Effector memory CD4-positive, alpha-beta T cell (primary cell): ENCODE results near the gene EYA4.
"Not testable (repeated sequence)": the region's sequence is repeated elsewhere in the genome, so short reads cannot be mapped to it uniquely, and the experiment has no call there.

Experiments
- DNase-seq, 3 donors: peaks; one replicate each; pipeline ENCODE4 v3.0.0-alpha.2; 2020
- H3K27ac ChIP-seq: 2 replicates; pipeline ENCODE4 v1.7.0; 2013; ENCODE audit warnings: mild to moderate bottlenecking, low read length, moderate library complexity; ENCODE audit not compliant: insufficient read depth, poor library complexity, severe bottlenecking
- H3K27me3 ChIP-seq: replicated peaks from 2 replicates; pipeline ENCODE4 v1.7.0; 2013; ENCODE audit warnings: mild to moderate bottlenecking, low read length; ENCODE audit not compliant: insufficient read depth, control insufficient read depth, poor library complexity, severe bottlenecking
- H3K36me3 ChIP-seq: 2 replicates; pipeline ENCODE4 v1.7.0; 2013; ENCODE audit warnings: mild to moderate bottlenecking, low read length, moderate library complexity; ENCODE audit not compliant: control insufficient read depth, insufficient read depth
- H3K4me1 ChIP-seq: 2 replicates; pipeline ENCODE4 v1.7.0; 2013; ENCODE audit warnings: low read length, mild to moderate bottlenecking; ENCODE audit not compliant: control insufficient read depth, insufficient read depth, poor library complexity, severe bottlenecking
- H3K4me3 ChIP-seq: 2 replicates; pipeline ENCODE4 v1.7.0; 2013; ENCODE audit warnings: low read length, low read depth, mild to moderate bottlenecking; ENCODE audit not compliant: insufficient read depth, poor library complexity, severe bottlenecking
- H3K9me3 ChIP-seq: 2 replicates; pipeline ENCODE4 v1.7.0; 2013; ENCODE audit warnings: mild to moderate bottlenecking, low read length, moderate library complexity; ENCODE audit not compliant: control insufficient read depth

The EYA4 gene

GRCh38 chr6:133547136-133547535 is 306.0 kb downstream of the EYA4 start:
- H3K36me3 ChIP-seq = no peaks in the 10 kb centered on the region
- no peak for DNase-seq
- no peaks in the 10 kb centered on the region for H3K9me3 ChIP-seq

GRCh38 chr6:133548423-133549159 is 307.4 kb downstream of the EYA4 start:
- no peak for DNase-seq
- no peaks in the 10 kb centered on the region for H3K9me3 ChIP-seq
- no peaks in the 10 kb centered on the region for H3K4me1 ChIP-seq
- H3K4me3 ChIP-seq = no peak overlapping the region
- no peak overlapping the region for H3K27ac ChIP-seq
- no peaks in the 10 kb centered on the region for H3K36me3 ChIP-seq
- H3K27me3 ChIP-seq = peaks cover 3% of the 10 kb centered on the region

More at GRCh38 chr6:133547136-133547535, 306.0 kb downstream of the EYA4 start:
- H3K27ac ChIP-seq = no peak overlapping the region
- H3K4me3 ChIP-seq = no peak overlapping the region
- H3K27me3 ChIP-seq = peaks cover 3% of the 10 kb centered on the region
- H3K4me1 ChIP-seq = no peaks in the 10 kb centered on the region

- Histone ChIP-seq H3K27me3 (peaks cover 3% of the 10 kb centered on the region), H3K9me3 (no peaks in the 10 kb centered on the region), H3K4me1 (no peaks in the 10 kb centered on the region), H3K36me3 (no peaks in the 10 kb centered on the region), H3K27ac (no peak overlapping the region), H3K4me3 (no peak overlapping the region)
- DNase-seq = no peak
Measured at GRCh38 chr6:133549371-133549801, 308.2 kb downstream of the EYA4 start.

GRCh38 chr6:133550026-133550425 is 308.9 kb downstream of the EYA4 start:
- Histone ChIP-seq H3K4me3 (no peak overlapping the region), H3K27ac (no peak overlapping the region), H3K9me3 (no peaks in the 10 kb centered on the region), H3K4me1 (no peaks in the 10 kb centered on the region), H3K36me3 (no peaks in the 10 kb centered on the region), H3K27me3 (peaks cover 3% of the 10 kb centered on the region)
- no peak for DNase-seq

- H3K4me3 ChIP-seq = no peak overlapping the region
Measured at GRCh38 chr6:133551436-133551835, 310.3 kb downstream of the EYA4 start.

GRCh38 chr6:133551847-133552341 is 310.7 kb downstream of the EYA4 start:
- no peaks in the 10 kb centered on the region for H3K4me1 ChIP-seq
- no peak for DNase-seq
- no peak overlapping the region for H3K27ac ChIP-seq
- H3K4me3 ChIP-seq = no peak overlapping the region
- H3K9me3 ChIP-seq = no peaks in the 10 kb centered on the region
- H3K27me3 ChIP-seq = no peaks in the 10 kb centered on the region
- H3K36me3 ChIP-seq = no peaks in the 10 kb centered on the region

More at GRCh38 chr6:133551436-133551835, 310.3 kb downstream of the EYA4 start:
- H3K36me3 ChIP-seq = no peaks in the 10 kb centered on the region
- DNase-seq = no peak
- no peaks in the 10 kb centered on the region for H3K27me3 ChIP-seq
- H3K9me3 ChIP-seq = no peaks in the 10 kb centered on the region
- H3K4me1 ChIP-seq = no peaks in the 10 kb centered on the region
- H3K27ac ChIP-seq = no peak overlapping the region

- H3K4me1 ChIP-seq = no peaks in the 10 kb centered on the region
- DNase-seq = no peak
- no peaks in the 10 kb centered on the region for H3K9me3 ChIP-seq
- no peaks in the 10 kb centered on the region for H3K27me3 ChIP-seq
- no peak overlapping the region for H3K4me3 ChIP-seq
- H3K27ac ChIP-seq = no peak overlapping the region
- no peaks in the 10 kb centered on the region for H3K36me3 ChIP-seq
Measured at GRCh38 chr6:133553652-133554051, 312.5 kb downstream of the EYA4 start.

- not testable (repeated sequence) for H3K9me3 ChIP-seq, H3K27ac ChIP-seq, H3K4me3 ChIP-seq, H3K36me3 ChIP-seq, DNase-seq, H3K27me3 ChIP-seq, H3K4me1 ChIP-seq
Measured at GRCh38 chr6:133554121-133554520, 313.0 kb downstream of the EYA4 start.

- Histone ChIP-seq H3K36me3 (no peaks in the 10 kb centered on the region), H3K27me3 (no peaks in the 10 kb centered on the region), H3K4me3 (no peak overlapping the region), H3K4me1 (no peaks in the 10 kb centered on the region), H3K9me3 (no peaks in the 10 kb centered on the region), H3K27ac (no peak overlapping the region)
- no peak for DNase-seq
Measured at GRCh38 chr6:133555685-133556084, 314.5 kb downstream of the EYA4 start.

- Histone ChIP-seq H3K36me3 (no peaks in the 10 kb centered on the region), H3K27me3 (no peaks in the 10 kb centered on the region), H3K4me3 (no peak overlapping the region), H3K9me3 (no peaks in the 10 kb centered on the region), H3K4me1 (no peaks in the 10 kb centered on the region), H3K27ac (no peak overlapping the region)
- no peak for DNase-seq
Measured at GRCh38 chr6:133559926-133560325, 318.8 kb downstream of the EYA4 start.
